ENCODE results near the gene TRPV5.

Gene TRPV5

DNA sequence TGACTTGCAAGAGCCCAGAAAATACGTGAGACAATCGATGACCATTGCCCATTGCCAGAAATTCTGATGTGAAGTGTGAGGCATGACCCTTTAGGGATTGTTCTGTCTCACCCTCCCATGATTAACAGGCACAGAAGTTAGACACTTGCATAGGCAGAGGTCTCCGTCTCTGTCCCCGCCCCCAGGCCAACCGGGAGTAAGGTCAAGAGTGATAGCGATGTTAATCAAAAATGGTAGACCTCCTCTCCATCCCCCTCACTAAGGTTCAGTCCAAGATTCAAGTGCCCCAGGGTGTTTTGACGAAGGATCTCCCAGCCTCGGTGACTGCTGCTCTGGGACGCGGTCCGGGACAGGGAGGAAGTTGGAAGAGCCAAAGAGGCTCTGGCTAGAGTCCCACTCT lies 25.3 kb downstream of the TRPV5 start:
- DNase-seq = no peak

DNA sequence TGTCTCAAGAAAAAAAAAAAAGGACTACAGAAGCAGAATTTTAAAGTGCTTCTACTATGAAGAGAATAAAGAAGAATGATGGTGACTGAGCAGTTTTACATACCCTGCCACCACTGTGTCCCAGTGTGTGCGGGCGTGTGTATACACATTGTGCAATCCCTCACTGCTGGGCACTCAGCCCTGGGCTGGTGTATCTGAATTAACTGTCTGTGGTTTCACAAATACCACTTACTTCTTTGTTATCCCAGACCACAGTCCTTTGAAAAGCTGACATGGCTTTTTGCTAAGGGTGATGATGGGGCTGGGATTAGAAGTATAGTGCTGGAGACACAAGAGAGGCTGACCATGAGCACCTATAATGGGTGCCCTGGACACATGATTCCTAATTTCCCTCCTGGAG lies 26.9 kb downstream of the TRPV5 start:
- DNase-seq = no peak

DNA sequence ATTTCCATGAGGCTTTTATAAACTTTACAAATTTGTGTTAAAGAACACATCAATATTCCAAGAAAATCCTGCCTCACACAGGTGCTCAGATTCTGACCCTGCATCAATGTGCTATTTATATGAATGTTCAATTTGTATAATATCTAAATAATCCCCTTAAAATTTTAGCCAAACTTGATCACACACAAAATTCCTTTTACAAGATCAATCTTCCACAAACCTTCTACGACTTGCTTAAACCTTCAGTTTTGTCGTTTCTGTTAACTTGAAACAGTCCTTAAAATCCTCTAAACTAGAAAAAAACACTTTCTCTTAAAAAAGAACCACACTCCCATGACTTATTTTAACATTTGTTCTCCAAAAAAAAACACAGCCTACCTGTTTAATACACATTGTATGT lies 27.8 kb downstream of the TRPV5 start:
- DNase-seq = no peak

DNA sequence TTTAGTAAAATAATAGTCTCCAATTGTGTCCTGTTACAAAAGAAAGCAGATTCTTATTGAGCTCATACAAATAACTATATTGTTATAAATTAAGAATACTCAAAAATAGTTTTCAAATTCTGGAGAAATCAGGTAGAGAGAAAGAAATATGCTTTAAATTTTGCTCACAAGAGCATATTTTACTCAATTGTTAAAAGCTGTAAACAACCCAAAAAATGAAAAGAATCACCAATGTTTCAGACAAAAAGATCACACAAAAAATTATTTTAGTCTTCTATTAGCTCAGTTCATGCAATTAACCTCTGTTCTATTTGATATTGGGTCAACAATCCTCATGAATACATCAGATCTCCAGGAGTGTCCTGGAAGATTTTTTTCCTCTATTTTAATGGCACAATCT lies 29.4 kb downstream of the TRPV5 start:
- no peak for DNase-seq

DNA sequence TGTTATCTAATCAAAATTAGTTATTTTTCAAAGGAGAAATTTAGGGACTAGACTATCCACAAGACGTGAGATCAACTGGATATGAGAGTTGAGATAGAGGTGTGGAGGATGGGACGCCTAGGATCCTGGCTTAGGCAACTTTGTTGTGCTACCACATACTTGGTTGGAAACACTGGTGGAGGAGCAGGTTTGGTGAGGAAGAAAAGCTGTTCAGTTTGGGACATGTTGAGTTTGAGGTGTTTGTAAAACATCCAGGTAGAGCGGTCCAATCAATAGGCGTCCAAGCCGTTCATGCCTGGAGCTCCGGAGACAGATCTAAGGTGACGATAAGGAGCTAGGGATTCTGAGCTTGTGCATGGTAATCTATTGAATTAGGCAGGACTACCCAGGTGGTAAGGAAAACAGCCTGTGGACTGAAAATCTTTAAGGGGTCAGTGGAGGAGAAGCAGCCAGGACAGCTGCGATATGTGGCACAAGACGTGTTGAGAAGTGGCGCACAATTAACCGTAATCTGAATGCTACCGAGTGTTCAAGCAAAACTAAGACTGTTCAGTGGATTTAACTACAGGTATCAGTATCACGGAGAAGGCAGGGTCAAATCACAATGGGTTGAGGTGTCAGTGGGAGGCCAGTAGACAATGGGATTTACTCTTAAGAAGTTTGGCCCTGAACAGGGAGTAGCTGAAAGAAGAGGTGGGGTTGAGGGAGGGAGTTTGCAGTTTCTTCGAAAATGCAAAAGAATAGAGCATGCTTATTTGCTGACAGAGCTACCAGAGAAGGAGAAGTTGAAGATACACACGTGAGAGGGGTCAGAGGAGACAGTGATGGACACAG lies 31.9 kb downstream of the TRPV5 start:
- no peak for DNase-seq

DNA sequence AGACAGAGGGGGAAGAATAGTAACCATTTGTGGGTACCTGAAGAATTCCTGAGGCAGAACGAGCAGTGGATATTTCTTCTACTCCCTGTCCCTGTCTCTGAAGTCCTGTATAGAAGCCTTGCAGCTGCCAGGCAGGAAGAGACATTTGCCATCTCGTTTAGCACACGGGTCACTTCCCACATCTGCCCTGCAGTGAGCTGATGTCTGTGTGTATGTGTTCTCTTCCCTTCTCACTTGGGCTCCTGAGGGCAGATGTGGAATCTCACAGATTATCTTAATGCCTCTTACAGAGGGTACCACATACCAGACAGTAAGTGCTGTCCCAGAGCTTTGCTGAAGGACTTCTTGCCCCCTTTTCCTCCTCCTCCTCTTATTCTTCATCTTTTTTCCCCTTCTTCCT lies 33.9 kb downstream of the TRPV5 start:
- DNase-seq = no peak

DNA sequence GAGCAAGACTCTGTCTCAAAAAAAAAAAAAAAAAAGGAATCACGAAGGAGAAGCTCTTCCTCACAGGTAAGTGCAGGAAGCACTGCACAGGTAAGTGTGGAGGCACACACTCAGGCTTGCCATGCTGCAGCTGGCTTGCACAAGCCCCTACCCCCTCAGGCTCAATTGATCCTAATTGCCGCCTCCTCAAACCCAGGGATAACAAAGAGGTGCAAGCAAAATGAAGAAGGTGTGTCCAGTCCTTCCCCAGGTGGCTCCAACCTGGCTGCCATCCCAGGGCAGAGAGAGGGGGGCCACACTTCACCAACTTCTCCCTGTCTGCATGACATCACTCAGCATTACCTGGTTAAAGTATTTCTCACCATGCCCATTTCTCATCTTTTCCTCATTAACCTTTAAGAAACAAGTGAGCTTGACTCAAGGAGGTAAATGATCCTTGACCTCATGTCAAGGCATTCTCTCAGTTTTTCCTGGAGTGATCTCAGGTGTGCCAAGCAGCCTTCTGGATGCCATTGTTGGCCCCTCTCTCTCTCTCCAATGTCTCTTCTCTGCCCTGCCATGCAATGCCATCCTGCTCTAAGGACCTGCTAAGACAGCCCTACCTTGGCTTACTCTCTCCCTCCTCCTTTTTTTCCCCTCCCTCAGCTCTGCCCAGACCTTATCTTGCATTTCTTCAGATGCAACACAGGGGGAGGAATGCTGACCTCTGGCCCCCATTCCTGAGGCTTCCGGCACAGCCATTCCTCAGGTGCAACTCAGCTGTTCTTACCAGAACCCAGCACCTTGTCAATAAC lies 35.0 kb downstream of the TRPV5 start:
- DNase-seq = no peak

DNA sequence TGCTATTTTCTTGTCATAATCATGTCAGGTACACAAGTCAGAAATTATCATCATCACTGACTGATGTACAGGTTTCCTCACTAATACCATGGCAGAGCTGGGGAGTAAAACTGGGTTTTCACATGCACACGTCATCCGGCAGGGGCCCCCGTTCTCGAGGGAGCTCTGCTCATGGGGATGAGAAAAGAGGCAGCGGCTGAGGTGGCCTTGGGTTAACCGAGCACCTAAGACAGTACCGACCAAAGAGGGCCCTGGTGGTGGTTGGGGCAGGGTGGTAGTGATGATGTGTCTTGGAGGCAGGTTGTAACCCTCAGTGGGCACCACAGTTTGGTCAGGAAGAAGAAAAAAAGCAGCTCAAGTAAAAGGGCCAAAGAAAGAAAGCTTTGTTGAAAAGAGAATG lies 35.9 kb downstream of the TRPV5 start:
- no peak for DNase-seq

DNA sequence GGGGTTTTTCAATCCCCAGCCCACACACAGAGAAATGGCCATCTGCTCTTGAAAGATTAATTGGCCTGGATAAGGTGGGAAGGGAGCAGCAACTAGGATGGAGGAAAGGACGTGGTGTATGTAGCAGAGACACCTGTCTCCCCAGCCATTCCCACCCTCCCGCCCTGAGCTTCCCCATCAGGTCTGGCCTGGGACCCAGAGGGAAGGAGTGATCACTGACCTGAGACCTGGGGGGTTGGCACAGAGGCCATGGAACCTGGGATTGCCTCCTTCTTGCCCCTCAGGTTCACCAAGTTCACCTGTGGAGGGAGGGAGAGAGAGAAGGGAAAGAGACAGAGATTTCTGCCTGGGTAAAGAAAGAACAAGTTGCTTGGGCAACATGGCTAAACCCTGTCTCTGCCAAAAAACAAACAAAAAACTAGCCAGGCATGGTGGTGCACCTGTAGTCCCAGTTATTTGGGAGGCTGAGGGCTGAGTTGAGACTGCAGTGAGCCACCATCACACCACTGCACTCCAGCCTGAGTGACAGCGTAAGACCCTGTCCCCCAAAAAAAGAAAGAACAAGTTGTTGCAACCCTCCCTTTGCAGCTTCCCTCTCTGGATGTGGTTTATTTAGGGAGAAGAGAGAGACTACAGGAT lies 36.7 kb downstream of the TRPV5 start:
- DNase-seq = no peak

DNA sequence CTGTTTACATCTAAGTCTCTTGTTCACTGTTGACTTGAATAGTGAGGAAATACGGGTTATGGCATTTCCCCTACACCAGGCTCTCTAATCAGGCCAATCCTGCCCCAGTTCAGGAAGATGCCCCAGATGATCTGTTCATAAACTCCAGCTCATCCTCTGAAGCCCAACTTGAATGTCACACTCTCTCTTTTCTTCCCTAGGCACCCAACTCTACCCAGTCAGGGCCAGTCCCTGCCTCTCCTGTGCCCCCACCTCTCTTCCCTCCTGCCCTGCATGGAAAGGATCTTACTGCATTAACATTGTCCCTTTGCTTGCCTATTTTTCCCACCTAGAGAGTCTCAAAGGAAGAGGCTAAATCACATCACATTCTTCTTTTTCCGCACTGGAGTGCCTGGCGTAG lies 37.4 kb downstream of the TRPV5 start:
- DNase-seq = no peak

DNA sequence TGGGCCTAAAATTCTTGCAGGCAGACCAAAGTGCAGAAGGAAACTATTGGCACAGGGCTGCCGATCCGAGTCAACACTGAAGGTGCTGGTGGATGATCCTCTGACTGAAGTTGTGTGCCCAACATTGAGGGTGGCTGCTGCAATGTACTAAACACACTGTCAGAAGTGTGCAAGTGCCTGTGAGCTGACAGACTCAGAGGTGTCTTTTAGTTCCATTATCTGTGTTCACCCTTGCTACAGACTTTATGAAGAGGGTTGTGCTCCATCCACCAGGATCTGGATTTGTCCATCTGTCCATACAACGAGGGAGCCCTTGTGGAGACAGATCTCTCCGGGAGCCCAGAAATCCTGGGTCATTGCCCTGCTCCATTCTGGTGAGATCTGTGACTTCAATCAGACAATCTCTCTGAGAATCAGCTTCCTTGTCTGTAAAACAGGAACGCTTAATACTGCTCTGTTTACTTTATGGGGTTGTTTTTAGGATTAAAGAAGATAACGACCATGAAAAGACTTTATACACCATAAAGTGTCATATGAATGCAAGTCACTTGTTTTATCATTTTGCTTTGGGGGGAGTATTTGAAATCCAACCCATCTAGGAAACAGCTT lies 38.5 kb downstream of the TRPV5 start:
- DNase-seq = no peak

DNA sequence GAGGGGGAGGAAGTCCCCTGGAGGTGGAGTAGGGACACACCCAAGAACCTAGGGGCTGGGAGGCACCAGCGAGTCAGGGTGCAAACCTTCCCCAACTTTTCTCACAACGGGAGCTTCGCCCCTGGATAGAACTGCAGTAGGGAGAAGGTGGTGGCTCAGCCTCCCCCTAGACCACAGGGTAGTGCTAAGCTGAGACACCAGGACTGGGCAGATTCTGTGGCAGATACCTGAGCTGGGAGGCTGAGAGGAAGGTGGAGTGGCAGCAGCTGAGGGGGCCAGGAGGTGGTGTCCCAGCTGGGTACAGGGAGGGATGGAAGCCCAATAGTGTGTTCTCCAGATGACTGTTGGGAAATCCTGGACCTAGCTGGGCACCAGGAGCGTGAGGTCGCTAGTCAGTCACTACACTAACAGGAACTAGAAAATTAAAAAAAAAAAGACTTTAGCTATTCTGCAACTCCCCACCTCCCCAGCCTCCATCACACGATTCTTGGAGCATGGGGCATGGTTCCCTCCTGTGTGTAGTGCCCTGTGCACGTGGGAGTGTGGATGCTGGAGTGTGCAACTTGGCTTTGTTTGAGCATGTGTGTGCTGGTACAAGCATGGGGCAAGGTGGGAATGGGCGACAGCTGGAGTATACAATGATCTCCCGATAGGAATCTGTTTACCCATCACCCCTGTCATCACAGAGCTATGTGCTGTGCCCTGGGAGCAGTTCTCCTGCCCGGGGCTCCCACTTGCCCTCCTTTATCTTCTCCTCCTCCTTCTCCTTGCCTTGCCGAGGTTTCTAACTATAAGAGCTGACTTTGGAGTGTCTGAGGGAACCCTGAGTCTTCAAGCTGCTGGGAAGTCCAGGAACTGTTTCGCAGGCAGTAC lies 39.2 kb downstream of the TRPV5 start:
- no peak for DNase-seq

DNA sequence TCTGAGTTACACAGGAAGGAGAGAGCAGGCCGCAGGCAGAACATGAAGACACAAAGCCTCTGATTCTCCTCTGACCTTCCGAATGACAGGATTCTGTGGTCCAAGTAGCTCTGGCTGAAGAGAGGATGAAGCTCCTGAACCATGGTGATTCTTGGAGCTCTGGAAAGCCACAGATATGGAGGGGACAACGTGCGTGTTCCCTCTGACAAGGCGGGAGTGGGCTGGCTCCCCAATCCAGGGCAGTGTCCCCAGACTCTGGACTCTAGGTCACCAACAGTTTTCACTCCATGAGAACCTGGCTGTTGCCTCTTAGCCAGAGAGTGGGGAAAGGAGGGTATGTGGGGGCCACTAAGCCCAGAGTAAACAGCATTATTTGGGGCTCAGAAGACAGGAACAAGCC lies 40.6 kb downstream of the TRPV5 start:
- no peak for DNase-seq

DNA sequence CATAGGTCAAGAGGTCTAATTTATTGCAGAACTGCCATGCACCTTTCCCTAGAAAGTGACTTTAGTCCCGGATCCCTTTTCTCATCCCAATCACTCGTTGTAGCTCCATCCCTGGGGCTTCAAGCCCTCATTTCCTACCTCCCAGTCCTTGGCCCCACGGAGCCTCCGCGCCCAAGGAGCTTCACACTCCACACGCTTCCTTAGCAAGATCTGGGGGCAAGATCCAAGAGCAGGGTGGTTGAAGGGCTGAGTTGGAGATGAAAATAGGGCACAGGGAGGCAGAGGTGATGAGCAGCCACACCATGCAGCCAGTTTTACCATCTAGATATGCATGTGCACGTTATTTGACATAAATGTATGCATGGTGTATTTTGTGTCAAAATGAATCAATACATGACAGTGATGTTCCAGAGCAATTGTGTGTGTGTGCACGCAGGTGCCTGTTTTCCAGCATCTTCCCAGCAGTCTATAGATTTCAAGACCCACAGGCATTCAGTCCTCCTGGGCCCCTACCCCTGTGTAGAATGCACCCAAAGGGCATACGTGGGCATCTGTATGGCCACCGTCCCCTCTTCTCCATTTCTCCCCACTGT lies 42.0 kb downstream of the TRPV5 start:
- DNase-seq = no peak

DNA sequence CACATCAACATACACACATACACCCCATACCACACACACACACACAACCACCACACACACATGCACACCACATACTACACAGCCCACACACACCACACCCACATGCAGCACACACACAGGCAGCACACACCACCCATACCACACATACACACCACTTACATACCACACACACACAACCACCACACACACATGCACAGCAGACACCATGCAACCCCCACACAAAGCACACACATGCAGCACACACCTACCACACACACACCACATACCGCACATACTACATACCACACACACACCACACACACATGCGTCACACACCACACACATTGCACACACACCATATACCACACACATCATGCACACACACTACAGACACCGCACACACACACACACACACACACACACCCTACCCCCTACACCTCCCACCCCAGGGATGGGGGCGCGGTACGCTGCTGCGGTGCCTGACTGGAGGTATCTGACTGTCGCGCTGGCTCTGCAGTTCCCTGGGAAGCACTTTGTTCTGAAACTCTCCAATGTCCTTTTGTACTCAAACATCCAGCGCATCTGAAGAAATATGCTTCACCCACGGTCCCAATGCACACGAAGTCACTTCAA lies 42.6 kb downstream of the TRPV5 start:
- DNase-seq = no peak

DNA sequence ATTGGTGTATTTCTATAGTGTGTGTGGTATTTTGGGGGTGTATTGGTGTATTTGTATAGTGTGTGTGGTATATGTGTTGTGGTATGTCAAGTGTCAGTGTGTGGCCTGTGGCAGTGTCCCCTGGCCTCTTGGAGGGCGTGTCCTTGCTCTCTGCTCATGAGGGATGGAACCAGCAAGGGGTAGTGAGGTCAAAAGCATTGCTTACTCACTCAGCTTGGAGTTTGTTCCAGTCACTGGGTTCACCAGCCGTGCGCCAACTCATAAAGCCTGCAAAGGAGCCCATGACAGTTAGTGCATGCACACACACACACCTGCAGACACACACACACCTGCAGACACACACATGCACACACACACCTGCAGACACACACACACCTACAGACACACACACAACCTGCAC lies 43.7 kb downstream of the TRPV5 start:
- DNase-seq = no peak

DNA sequence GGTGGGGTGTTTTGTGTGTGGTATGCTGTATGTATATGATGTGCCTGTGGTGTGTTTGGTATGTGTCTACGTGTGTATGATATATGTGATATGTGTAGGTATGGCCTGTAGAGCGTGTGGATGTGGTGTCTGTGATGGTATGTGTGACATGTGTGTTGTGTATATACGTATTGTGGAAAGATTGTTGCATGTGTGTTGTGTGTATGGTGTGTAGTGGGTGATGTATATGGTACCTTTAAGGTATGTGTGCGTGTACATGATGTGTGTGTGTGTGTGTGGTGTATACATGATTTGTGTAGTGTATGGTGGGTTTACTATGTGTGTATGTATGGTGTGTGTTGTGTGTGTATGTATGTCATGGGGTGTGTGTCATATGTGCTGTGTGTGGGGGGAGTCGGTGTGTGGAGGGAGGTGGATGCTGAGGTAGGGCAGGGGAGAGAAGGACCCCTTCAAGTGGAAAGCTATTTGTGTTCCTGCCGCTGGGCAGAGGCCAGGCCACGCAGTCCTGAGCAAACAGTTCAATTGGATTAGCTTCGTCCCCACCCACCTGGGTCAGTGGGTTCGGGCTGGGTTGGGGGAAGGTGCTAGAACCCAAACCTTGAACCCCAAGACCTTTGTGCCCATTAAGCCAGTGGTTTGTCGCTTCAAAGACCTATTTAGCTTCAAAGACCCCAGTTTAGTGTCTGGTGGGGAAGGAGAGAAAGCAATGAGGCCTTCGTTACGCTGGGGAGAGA lies 46.1 kb downstream of the TRPV5 start:
- no peak for DNase-seq

DNA sequence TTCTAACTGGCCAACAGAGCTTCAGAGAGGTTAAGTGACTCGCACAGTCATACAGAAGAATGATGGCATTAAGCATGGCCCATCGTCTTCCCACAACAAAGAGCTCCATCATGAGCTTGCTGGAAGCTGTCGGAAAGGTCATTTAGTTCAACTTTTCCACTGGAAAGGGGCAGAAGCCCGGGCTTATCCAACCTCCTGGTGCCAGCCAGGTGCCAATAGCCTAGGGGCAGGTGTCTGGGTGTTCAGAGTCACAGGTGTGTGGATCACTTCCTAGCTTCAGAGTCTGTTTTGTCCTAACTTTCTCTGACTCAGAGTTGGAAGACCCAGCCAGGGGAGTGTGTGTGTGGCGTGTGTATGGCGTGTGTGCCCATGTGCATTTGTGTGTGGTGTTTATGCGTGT lies 46.7 kb downstream of the TRPV5 start:
- DNase-seq = no peak

DNA sequence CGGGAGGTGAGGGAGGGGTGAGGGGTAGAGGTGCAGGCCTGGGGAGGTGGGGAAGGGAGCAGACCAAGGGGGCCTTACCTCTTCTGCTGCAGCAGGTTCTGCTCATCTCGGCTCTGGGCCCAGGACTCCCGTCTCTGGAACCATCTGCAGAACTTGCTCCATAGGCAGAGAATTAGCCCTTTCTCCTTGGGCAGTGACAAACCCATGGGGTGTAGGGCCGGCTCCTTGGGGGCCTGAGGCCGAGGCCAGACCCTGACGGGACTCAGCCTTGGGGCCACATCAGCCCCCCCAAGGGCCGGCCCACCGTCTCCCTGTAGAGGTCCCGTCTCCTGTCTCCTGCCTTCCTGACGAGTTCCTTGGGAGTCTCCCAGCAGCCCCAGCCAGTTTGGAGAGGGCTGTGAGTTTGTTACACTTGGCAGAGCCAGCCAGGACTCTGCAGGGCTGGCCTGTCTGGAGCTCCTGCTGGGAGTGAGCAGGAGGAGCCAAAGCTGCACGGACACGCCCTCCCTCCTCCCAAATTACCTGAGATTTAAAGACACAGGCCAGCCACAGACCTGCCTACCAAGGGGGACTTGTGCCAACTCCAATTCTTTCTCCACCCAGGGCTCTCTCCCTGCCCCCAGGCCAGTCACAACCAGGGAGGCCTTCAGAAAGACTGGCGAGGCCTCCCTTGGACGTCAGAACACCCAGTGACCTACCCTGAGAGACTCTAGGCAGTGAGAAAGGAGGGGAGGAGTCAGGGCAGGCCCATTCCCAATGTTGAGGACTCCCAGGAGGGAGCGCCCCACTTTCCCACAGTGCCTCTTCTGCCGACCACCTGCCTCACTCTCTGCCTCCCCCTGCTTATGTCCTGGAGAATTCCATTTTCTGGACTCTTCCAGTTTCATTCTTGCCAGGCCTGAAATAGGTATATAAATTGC lies 48.0 kb downstream of the TRPV5 start, which contains the start of gene TRPV6:
Gene TRPV6 (minus strand): TSS at position 435 of the 920 bp plus-strand sequence.
- DNase-seq = no peak

DNA sequence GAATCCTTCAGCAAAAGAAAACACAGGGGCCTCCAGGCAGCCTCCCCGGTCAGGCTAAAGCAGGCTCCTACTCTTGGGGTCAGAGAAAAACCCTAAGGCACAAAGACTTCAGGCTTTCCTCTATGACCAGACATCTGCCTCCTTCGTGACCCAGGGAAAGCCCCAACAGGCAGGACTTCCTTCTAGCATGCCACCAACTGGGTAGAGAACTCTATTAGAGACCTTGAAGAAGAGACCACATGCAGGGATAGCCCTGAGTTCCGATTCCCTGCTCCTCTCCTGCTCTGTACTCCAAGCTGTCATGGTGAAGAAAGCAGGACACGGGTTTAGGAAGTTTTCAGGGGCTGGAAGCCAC lies 49.3 kb downstream of the TRPV5 start:
- no peak for DNase-seq
